MM.1S (cell line): ENCODE data around the gene FAM234B.

Source experiments
- EZH2 ChIP-seq: fragments of 300-600 bp; sonication (generic); optimal IDR thresholded peaks from 2 replicates; pipeline ENCODE3; 2017; ENCODE audit warnings: low read depth, mild to moderate bottlenecking, antibody characterized with exemption, low read length, mixed read lengths
- TF ChIP-seq, protein P1 (sequence below): fragments of 300-600 bp; sonication (generic); IDR thresholded peaks from 2 replicates; pipeline ENCODE4 v1.5.1; 2016; ENCODE audit warnings: antibody characterized with exemption, low read length, mixed read lengths

DNA sequence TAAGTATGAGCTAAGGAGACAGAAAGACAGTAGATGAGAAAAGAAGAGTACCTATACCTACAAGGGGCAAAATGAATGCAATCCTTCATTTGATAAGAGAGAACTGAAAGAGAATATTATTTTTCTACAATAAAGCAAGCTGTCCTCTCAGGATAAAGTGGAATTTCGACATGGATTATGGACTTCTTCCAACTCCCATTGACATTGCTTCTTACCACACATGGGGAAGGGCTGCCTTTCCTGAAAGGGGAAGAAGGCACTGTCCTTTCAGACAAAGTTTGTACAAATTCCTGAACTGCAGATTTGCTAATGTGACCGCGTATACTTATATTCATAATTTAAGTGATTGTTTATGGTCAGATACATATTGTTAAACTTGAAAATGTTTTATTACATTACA, 39.8 kb upstream of the FAM234B start:
- TF ChIP-seq, protein P1, sequence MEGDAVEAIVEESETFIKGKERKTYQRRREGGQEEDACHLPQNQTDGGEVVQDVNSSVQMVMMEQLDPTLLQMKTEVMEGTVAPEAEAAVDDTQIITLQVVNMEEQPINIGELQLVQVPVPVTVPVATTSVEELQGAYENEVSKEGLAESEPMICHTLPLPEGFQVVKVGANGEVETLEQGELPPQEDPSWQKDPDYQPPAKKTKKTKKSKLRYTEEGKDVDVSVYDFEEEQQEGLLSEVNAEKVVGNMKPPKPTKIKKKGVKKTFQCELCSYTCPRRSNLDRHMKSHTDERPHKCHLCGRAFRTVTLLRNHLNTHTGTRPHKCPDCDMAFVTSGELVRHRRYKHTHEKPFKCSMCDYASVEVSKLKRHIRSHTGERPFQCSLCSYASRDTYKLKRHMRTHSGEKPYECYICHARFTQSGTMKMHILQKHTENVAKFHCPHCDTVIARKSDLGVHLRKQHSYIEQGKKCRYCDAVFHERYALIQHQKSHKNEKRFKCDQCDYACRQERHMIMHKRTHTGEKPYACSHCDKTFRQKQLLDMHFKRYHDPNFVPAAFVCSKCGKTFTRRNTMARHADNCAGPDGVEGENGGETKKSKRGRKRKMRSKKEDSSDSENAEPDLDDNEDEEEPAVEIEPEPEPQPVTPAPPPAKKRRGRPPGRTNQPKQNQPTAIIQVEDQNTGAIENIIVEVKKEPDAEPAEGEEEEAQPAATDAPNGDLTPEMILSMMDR, result no peak
- no peak for TF ChIP-seq EZH2
